TTC549 (cell line): Measurements from ENCODE around the gene ZFP36L1.

Source experiments
- FAIRE-seq: peaks from 2 replicates; lab custom pipeline; 2012; peaks lifted over from hg19 to GRCh38; lab: Jason Lieb, UNC

The ZFP36L1 gene

GRCh38 chr14:68816183-68816942 lies 23.5 kb upstream of the ZFP36L1 start:
- FAIRE-seq: no peak

DNA sequence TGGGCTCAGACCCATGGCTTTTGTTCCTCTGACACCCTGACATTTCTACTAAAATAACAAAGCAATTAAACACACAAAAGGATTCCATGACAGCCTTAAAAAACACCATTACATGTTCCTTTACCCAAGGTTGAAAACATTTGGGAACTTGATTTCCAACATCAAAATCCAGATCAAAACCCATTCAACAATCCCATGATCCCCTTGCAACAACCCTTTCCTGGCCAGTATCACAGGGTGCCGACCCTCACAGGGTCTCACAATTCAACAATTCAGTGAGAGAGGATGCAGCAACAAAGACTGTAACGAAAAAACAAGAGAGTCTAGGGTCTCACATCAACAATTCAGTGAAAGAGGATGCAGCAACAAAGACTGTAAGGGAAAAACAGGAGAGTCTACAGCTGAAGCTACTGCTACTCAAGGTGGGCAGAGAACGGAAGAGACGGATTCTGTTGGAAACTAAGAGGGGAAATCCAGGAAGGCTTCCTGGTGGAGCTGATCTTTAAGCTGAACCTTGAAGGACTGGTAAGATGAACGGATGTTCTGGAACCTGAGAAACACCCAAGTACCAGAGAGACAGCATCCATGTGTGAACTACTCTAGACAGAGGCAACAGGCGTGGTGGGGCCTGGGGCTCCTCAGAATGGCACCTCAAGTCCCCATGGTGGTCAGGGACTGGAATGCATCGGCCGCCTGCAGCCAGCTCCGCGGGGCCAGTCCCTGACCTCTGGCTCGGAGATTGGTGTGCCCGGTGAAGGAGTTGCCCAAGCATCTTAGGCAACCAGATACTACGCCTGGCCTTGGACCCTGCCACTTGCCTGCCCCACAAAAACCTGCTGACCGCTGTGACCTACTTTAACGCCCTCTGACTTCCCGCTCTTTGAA lies 22.7 kb upstream of the ZFP36L1 start:
- no peak for FAIRE-seq

- FAIRE-seq: no peak
Measured at GRCh38 chr14:68814539-68815297, 21.9 kb upstream of the ZFP36L1 start.

DNA sequence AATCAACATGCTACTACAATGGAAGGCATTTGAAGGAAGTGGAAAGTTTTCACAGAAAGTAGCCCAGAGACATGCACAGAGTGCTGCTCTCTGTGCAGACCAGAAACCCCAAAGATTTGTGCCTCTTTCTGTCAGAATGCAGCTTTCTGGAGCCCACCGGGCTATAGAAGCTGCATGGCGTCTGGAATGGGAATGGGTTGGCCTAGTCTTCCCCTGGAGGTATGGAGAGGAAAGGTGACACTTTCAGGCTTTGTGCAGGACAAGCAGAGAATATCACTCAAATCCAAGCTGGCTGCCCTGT lies 21.3 kb upstream of the ZFP36L1 start:
- no peak for FAIRE-seq

DNA sequence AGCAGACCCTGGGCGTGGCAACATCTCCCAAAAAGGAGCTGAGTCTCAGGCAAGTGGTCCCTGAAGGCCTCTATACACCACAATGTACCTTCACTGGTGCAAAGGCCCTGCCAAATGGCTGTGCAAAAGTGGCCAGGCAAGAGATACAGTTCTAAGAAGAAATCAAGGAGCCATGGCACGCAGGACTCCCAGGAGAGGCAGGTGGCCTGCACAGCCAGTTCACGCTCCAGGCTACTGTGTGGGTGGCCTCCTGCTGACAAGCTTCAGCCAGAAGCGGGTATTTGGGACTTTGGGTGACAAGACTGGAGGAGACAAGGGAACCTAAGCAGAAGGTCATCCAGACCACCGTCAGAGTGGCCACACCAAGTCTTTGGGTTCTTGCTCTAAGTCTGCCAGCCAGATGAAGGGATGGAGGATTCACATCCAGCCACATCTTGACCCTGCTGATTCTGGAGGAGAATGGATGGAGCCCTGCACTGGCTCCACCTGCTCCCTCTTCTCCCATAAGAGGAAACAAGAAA lies 20.5 kb upstream of the ZFP36L1 start:
- no peak for FAIRE-seq

DNA sequence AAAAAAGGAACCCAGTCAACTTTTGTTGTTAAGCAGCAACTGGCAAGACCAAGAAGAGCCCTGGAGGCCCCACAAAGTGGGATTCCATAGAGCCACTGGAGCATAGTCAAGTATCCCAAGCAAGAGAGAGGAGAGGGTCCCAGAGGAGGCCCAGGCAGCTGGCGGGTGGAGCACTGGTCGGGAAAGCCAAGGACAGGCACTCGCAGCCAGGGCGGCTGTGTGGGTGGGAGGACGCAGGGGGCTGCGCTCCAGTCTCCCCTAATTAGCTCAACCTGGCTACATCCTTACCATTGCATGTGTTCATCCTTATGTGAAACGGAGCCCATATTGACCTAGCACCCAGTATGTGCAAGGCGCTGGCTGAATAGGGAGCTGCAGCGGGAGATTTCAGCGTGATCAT lies 18.3 kb upstream of the ZFP36L1 start:
- no peak for FAIRE-seq

- no peak for FAIRE-seq
Measured at GRCh38 chr14:68810173-68811153, 17.6 kb upstream of the ZFP36L1 start.

- FAIRE-seq: no peak
Measured at GRCh38 chr14:68809524-68809923, 16.7 kb upstream of the ZFP36L1 start.

DNA sequence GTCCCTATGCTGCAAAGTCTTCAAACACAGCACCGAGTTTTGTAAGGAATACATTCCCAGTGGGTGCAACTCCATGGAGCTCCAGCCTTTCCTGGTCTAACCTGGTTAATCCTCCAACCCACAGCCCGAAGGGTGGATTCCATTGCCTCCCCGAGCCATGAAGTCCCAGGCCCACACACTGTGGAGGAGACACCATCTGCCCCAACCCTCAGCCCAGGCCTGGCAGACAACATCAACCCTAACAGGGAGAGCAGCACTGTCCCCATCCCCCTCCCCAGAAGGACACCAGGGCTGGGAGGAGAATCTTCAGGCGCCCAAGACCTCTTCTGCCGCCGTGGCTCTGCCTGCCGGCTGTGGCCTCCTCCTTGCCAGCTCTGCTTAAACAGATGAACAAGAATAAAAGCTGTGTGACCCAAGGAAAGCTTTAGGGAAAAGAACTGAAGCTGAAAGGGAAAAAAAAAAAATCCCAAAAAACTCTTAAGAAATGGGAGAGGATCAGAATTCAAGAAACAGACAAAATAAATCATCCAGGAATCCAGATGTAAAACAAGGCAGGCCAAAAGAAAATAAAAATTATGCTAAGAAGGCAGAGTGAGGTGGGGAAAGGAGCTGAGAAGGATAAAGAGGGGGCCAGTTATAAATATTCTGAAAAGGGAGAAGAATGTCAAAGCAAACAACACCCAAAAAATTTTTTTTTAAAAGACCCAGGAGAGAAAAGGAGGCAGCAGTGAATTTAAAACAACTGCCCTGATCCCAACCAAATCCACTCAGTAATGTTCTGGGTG lies 16.0 kb upstream of the ZFP36L1 start:
- FAIRE-seq: no peak

- FAIRE-seq: no peak
Measured at GRCh38 chr14:68807987-68808386, 15.1 kb upstream of the ZFP36L1 start.

DNA sequence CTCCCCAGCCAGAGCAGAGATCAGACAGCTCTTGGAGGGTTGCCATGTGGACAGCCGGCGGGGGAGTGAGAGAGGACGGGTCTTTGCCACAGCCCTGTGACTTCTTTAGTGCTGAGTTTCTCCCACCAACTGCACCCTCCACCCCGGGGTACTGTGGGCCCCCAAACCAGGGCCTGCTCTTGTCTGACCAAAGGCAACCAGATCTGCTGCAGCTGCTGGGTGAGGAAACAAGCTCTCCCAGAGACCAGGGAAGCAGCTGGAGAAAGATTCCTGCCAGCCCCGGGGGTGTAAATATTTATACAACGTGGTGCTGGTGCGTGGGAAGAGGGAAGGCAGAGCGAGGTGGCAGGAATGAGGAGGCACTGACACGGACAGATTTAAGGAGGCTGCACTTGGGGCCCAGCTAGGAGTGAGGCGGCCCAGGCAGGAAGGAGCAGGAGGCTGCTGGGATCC lies 14.3 kb upstream of the ZFP36L1 start:
- FAIRE-seq: no peak

GRCh38 chr14:68806526-68807147 lies 13.8 kb upstream of the ZFP36L1 start:
- FAIRE-seq: no peak

GRCh38 chr14:68805414-68805813 lies 12.5 kb upstream of the ZFP36L1 start:
- FAIRE-seq: no peak

GRCh38 chr14:68801631-68802030 lies 8.8 kb upstream of the ZFP36L1 start:
- no peak for FAIRE-seq

GRCh38 chr14:68800953-68801352 lies 8.1 kb upstream of the ZFP36L1 start:
- FAIRE-seq: peak; percentile 36

- FAIRE-seq: no peak
Measured at GRCh38 chr14:68800390-68800789, 7.5 kb upstream of the ZFP36L1 start.

GRCh38 chr14:68798621-68799020 lies 5.8 kb upstream of the ZFP36L1 start:
- FAIRE-seq: no peak

GRCh38 chr14:68797121-68797670 lies 4.3 kb upstream of the ZFP36L1 start:
- no peak for FAIRE-seq

DNA sequence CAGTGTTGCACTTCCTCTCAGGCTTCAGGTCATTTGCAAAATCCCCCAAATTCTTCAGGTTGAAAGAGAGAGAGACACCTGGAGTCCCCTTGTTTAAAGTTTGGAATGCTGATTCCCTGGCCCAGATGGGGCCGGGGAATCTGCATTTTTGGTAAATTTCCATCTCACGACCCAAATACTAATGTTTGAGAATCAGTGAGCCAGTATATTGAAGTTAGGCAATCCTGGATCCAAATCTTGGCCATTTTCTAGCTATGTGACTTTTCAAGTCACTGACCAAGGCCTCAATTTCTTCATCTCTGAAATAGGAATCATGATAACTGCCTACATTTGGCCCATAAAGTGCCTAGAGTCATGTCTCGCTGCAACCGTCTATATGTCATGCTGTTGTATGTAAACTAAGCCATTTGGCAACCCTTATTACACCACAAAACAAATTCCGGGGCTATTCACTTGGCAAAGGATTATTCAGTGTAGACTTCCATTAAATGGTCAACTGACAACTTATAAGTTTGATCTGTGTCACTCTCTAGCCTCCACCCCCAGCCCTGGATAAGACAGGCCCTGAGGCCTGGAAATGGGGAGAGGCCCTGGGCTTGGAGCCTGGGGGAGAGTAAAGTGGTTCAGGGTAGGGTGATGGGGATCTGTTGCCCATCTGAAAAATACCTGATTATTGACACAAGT lies 3.7 kb upstream of the ZFP36L1 start:
- no peak for FAIRE-seq
